Epithelial cell of proximal tubule (primary cell): ENCODE data around the gene LSM4. TPM values are rescaled to one million over a fixed set of nuclear protein-coding genes. Genes with fewer than 3 reads are reported as not detected.
A peak's percentile ranks its signal among the peaks of the same experiment; 100 is the strongest.

Experiments used
- DNase-seq: peaks from one replicate; pipeline ENCODE4 v3.0.0-alpha.2; 2011; ENCODE audit warnings: low read depth
- H3K4me3 ChIP-seq: 2 replicates; pipeline ENCODE4 v1.5.1; 2011; ENCODE audit warnings: low read depth, mild to moderate bottlenecking, low read length
- CTCF ChIP-seq: conservative IDR thresholded peaks from 2 replicates; pipeline ENCODE4 v1.5.1; 2012; ENCODE audit warnings: low read depth, mild to moderate bottlenecking, low read length
- total RNA-seq: library from RNA; depleted of rRNA; stranded (reverse); fragments of >200 nt; gene quantifications from 2 replicates; pipeline ENCODE4 v1.2.3, GENCODE V29; 2015

LSM4 gene
- total RNA-seq, 1 donor from 2014 or later, result 490 TPM

- no peak for DNase-seq
- H3K4me3 ChIP-seq, result peak overlapping the region; percentile 90
- peak; percentile 5 for TF ChIP-seq CTCF
These were observed 18.4 kb upstream of the LSM4 start for GRCh38 chr19:18340990-18341868.

GRCh38 chr19:18340190-18340989 lies 17.5 kb upstream of the LSM4 start, which contains the start of gene PGPEP1:
Gene PGPEP1 (plus strand): TSS chr19:18340598. CDS start chr19:18340682, 84 bp downstream.
- no peak for TF ChIP-seq CTCF
- no peak for DNase-seq
- H3K4me3 ChIP-seq, result peak within 1 kb of the TSS; percentile 90

GRCh38 chr19:18339723-18340122 lies 16.8 kb upstream of the LSM4 start:
- DNase-seq, result no peak
- H3K4me3 ChIP-seq, result peak overlapping the region; percentile 90
- TF ChIP-seq CTCF, result peak; percentile 37

- DNase-seq, result no peak
- no peak overlapping the region for H3K4me3 ChIP-seq
- TF ChIP-seq CTCF, result no peak
These were observed 15.7 kb upstream of the LSM4 start for GRCh38 chr19:18338541-18338940.

GRCh38 chr19:18336121-18336520 lies 13.2 kb upstream of the LSM4 start:
- TF ChIP-seq CTCF, result no peak
- DNase-seq, result no peak
- H3K4me3 ChIP-seq, result no peak overlapping the region

GRCh38 chr19:18333680-18334079 lies 10.8 kb upstream of the LSM4 start:
- no peak for DNase-seq
- no peak for TF ChIP-seq CTCF
- no peak overlapping the region for H3K4me3 ChIP-seq
